ENCODE measurements around the gene TPRG1. TPM values are rescaled to one million over a fixed set of nuclear protein-coding genes. Genes with fewer than 3 reads are reported as not detected.

TPRG1 gene
- total and polyA plus RNA-seq, 9 of the 15 experiments (the other 6 are each of a cell fraction or from before 2014, with no cell fraction given): 0.01 TPM; not detected in 8

- TF ChIP-seq MNT (conservative IDR thresholded peaks at IDR 0.05) (no peak), GABPA (tag; conservative IDR thresholded peaks at IDR 0.05; ENCODE audit: low read depth) (no peak), NUFIP1 (IDR thresholded peaks at IDR 0.05; ENCODE audit: partially characterized antibody) (no peak), ZNF134 (CRISPR knock-in tag; conservative IDR thresholded peaks at IDR 0.05) (no peak), TAF7 (tag; IDR thresholded peaks at IDR 0.05) (no peak), ZC3H4 (CRISPR knock-in tag; IDR thresholded peaks at IDR 0.05; ENCODE audit: borderline replicate concordance) (no peak), HMG20A (CRISPR knock-in tag; conservative IDR thresholded peaks at IDR 0.05) (no peak), WHSC1 (IDR thresholded peaks at IDR 0.05; ENCODE audit: low read length) (no peak), RBM22 (IDR thresholded peaks at IDR 0.05; ENCODE audit: low read depth, low read length, poor library complexity, severe bottlenecking) (no peak)
Measured at GRCh38 chr3:189300345-189300744, 128.6 kb downstream of the TPRG1 start (continued).

GRCh38 chr3:189301479-189301878, 129.7 kb downstream of the TPRG1 start:
- no peak for DNase-seq (ENCODE audit: extremely low read depth in 1 of 4, low spot score in 3 of 4)
- 0% methylated on average over 2 of the region's 2 CpGs for WGBS (ENCODE audit: insufficient coverage, low coverage, missing lambda C conversion rate)

More at GRCh38 chr3:189301479-189301878, 129.7 kb downstream of the TPRG1 start:
- no TSS peak for BruUV-seq (replicated peaks)
- Histone ChIP-seq H3K36me3 (ENCODE audit: control insufficient read depth, insufficient read depth, low read length) (no peaks in the 10 kb centered on the region), H2AFZ (ENCODE audit: low read depth, low read length) (no peak overlapping the region), H3K27ac (ENCODE audit: extremely low read depth, low read depth, low read length) (no peak overlapping the region), H3K4me2 (ENCODE audit: insufficient read depth, low read length) (no peak overlapping the region), H3K9me3 (replicated peaks; ENCODE audit: control insufficient read depth, insufficient read depth, low read depth, low read length) (no peaks in the 10 kb centered on the region), H4K20me1 (replicated peaks; ENCODE audit: control insufficient read depth, insufficient read depth, low read length) (no peaks in the 10 kb centered on the region), H3K4me3 (no peak overlapping the region), H3K4me1 (replicated peaks in 1 of 2; ENCODE audit: control insufficient read depth in 2 of 2, insufficient read depth in 2 of 2, low read length in 2 of 2) (no peaks in the 10 kb centered on the region), H3K79me2 (ENCODE audit: control insufficient read depth, insufficient read depth, low read length) (no peaks in the 10 kb centered on the region), H3K27me3 (ENCODE audit: control insufficient read depth in 2 of 2, insufficient read depth in 2 of 2, low read length in 2 of 2) (no peaks in the 10 kb centered on the region), H3K9ac (ENCODE audit: insufficient read depth in 1 of 2, low read depth in 2 of 2, low read length in 2 of 2) (no peak overlapping the region), H3K9me1 (ENCODE audit: control insufficient read depth, insufficient read depth, low read length) (no peaks in the 10 kb centered on the region)
- FAIRE-seq (no peak), ATAC-seq (no peak)
- in situ Hi-C loops (cut with MboI) (no loop called here), intact Hi-C loops (cut with micrococcal nuclease) (no loop called here)
- ChIA-PET POLR2A (no interaction called here), CTCF (ENCODE audit: low intra/inter-chr PET ratio) (no interaction called here)
- TF ChIP-seq ZNF449 (CRISPR knock-in tag; IDR thresholded peaks at IDR 0.05): no peak
- no peak for TF ChIP-seq FOXK2 (conservative IDR thresholded peaks at IDR 0.05 in 1 of 2, IDR thresholded peaks at IDR 0.05 in 1 of 2; ENCODE audit: low read depth in 2 of 2)
- no peak for TF ChIP-seq ZKSCAN1 (IDR thresholded peaks at IDR 0.05; ENCODE audit: low read depth, low read length)
- TF ChIP-seq HLTF (IDR thresholded peaks at IDR 0.05): no peak
- TF ChIP-seq TBP (optimal IDR thresholded peaks at IDR 0.05; ENCODE audit: low read depth, low read length): no peak
- no peak for TF ChIP-seq ZNF408 (CRISPR knock-in tag; IDR thresholded peaks at IDR 0.05; ENCODE audit: low read depth)
- TF ChIP-seq XRCC5 (IDR thresholded peaks at IDR 0.05; ENCODE audit: low read depth, low read length): no peak
- TF ChIP-seq PBX2 (CRISPR knock-in tag; IDR thresholded peaks at IDR 0.05; ENCODE audit: low read depth): no peak
- TF ChIP-seq PBX2 (tag; conservative IDR thresholded peaks at IDR 0.05; ENCODE audit: low read depth): no peak

Data from K562 (cell line).